ENCODE measurements around the gene MRPS5.

DNA sequence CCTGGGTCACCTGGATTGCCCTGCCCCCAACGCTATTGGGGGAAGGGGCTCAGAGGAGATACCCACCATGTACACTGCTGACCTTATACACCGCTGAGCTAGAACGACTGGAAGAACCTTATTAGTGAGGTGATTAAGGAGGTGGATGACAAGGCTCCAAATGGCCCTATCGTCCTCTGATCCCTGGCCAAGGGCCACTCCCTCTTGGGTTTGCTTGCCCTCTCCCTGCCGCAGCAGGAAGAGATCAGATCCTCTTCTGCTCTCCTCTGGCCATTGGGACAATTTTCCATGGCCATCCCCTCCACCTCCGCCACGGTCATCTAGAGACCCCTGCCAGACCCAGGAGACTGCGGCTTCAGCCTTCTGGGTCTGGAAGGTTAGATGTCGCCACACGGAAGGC is 36.8 kb upstream of the MRPS5 start:
- no peak for TF ChIP-seq POLR2A (IDR thresholded peaks at IDR 0.05)
- TF ChIP-seq, protein P1, sequence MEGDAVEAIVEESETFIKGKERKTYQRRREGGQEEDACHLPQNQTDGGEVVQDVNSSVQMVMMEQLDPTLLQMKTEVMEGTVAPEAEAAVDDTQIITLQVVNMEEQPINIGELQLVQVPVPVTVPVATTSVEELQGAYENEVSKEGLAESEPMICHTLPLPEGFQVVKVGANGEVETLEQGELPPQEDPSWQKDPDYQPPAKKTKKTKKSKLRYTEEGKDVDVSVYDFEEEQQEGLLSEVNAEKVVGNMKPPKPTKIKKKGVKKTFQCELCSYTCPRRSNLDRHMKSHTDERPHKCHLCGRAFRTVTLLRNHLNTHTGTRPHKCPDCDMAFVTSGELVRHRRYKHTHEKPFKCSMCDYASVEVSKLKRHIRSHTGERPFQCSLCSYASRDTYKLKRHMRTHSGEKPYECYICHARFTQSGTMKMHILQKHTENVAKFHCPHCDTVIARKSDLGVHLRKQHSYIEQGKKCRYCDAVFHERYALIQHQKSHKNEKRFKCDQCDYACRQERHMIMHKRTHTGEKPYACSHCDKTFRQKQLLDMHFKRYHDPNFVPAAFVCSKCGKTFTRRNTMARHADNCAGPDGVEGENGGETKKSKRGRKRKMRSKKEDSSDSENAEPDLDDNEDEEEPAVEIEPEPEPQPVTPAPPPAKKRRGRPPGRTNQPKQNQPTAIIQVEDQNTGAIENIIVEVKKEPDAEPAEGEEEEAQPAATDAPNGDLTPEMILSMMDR (IDR thresholded peaks at IDR 0.05), result no peak
- no peak for TF ChIP-seq POLR2AphosphoS5 (IDR thresholded peaks at IDR 0.05)

All from breast epithelium (tissue), 3 donors.